Loucy (cell line): Measurements from ENCODE around the gene CYSTM1.

Experiments
- EZH2phosphoT487 ChIP-seq: fragments of 200-600 bp; IDR thresholded peaks from 2 replicates; pipeline ENCODE4 v1.6.1; 2018; ENCODE audit warnings: antibody characterized with exemption, mild to moderate bottlenecking, moderate library complexity, borderline replicate concordance
- TF ChIP-seq, protein P1 (sequence below): fragments of 200-600 bp; sonication (generic); conservative IDR thresholded peaks from 2 replicates; pipeline ENCODE4 v1.5.1; 2014; ENCODE audit warnings: mild to moderate bottlenecking, antibody characterized with exemption, low read length

DNA sequence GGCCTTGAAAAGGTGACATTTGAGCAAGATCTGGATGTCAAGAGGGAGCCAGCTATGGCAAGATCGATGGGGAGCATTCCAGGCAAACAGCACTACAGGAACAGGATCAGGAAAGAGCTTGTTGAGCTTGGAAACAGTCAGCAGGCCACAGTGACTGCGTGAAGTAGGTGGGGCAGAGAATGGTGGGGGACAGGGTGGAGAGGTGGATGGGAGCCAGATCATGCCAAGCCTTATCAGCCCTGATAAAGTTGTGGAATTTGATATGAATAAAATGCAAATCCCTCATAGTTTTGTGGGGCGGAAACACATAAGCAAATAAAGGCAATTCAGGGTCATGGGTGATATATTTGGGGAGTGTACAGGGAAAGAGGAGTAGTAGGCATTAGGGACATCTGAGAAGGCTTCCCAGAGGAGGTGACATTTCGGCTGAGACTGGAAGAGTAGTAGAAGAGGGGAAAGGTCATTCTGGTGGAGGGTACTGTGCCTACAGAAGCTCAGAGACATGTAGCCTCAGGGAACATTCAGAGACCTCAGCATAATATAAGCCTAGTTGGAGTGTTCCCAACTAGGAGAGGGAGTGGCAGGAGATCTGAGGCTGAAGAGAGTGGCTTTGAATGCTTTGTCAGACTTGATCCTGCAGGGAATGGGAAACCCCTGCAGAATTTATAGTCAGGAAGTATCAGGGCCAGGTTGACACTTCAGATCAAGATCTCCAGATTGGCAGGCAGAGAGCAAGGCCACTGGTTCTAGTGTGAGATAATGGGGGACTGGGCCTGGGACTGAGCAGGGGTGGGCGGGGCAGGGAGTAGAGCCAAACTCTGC is 9.7 kb upstream of the CYSTM1 start:
- TF ChIP-seq, protein P1, sequence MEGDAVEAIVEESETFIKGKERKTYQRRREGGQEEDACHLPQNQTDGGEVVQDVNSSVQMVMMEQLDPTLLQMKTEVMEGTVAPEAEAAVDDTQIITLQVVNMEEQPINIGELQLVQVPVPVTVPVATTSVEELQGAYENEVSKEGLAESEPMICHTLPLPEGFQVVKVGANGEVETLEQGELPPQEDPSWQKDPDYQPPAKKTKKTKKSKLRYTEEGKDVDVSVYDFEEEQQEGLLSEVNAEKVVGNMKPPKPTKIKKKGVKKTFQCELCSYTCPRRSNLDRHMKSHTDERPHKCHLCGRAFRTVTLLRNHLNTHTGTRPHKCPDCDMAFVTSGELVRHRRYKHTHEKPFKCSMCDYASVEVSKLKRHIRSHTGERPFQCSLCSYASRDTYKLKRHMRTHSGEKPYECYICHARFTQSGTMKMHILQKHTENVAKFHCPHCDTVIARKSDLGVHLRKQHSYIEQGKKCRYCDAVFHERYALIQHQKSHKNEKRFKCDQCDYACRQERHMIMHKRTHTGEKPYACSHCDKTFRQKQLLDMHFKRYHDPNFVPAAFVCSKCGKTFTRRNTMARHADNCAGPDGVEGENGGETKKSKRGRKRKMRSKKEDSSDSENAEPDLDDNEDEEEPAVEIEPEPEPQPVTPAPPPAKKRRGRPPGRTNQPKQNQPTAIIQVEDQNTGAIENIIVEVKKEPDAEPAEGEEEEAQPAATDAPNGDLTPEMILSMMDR, result no peak
- no peak for TF ChIP-seq EZH2phosphoT487
